Measurements from ENCODE around the gene HSPA5. TPM values are rescaled to one million over a fixed set of nuclear protein-coding genes. Genes with fewer than 3 reads are reported as not detected.
"Not testable (repeated sequence)": the region's sequence is repeated elsewhere in the genome, so short reads cannot be mapped to it uniquely, and the experiment has no call there.

Gene HSPA5
- total RNA-seq, 1 donor from 2014 or later: 299 TPM

- Mint-ChIP-seq H3K27me3 (no peaks in the 10 kb centered on the region), H3K27ac (no peak overlapping the region), H3K4me1 (ENCODE audit: unreplicated experiment) (peaks cover 15% of the 10 kb centered on the region), H3K4me3 (no peak overlapping the region), H3K9me3 (no peaks in the 10 kb centered on the region), H3K36me3 (peaks cover 16% of the 10 kb centered on the region)
- no peak for DNase-seq (ENCODE audit: extremely low spot score, unreplicated experiment)
- TF ChIP-seq CTCF (conservative IDR thresholded peaks at IDR 0.05): no peak
Observed at GRCh38 chr9:125202846-125203618, 38.1 kb downstream of the HSPA5 start.

- Mint-ChIP-seq H3K27me3 (peaks cover 6% of the 10 kb centered on the region), H3K4me1 (ENCODE audit: unreplicated experiment) (peaks cover 15% of the 10 kb centered on the region), H3K27ac (peak within 1 kb of the TSS; percentile 98), H3K36me3 (peaks cover 12% of the 10 kb centered on the region), H3K9me3 (no peaks in the 10 kb centered on the region), H3K4me3 (peak within 1 kb of the TSS; percentile 95)
- no peak for TF ChIP-seq CTCF (conservative IDR thresholded peaks at IDR 0.05)
- DNase-seq (ENCODE audit: extremely low spot score, unreplicated experiment): peak; percentile 92
Observed at GRCh38 chr9:125200216-125201047, 40.7 kb downstream of the HSPA5 start, which contains the start of gene RABEPK. Gene RABEPK (plus strand): TSS chr9:125200542. CDS start chr9:125203014, 2,472 bp downstream.

GRCh38 chr9:125195591-125195990 lies 45.6 kb downstream of the HSPA5 start:
- not testable (repeated sequence) for H3K4me3 Mint-ChIP-seq; H3K27ac Mint-ChIP-seq; H3K36me3 Mint-ChIP-seq; H3K9me3 Mint-ChIP-seq; H3K27me3 Mint-ChIP-seq; DNase-seq (ENCODE audit: extremely low spot score, unreplicated experiment); H3K4me1 Mint-ChIP-seq (ENCODE audit: unreplicated experiment)

- H3K27me3 Mint-ChIP-seq; DNase-seq (ENCODE audit: extremely low spot score, unreplicated experiment); H3K36me3 Mint-ChIP-seq; H3K4me1 Mint-ChIP-seq (ENCODE audit: unreplicated experiment); H3K9me3 Mint-ChIP-seq; H3K27ac Mint-ChIP-seq; H3K4me3 Mint-ChIP-seq: not testable (repeated sequence)
Observed at GRCh38 chr9:125194466-125194865, 46.7 kb downstream of the HSPA5 start.

GRCh38 chr9:125190361-125190801 lies 50.8 kb downstream of the HSPA5 start:
- Mint-ChIP-seq H3K27ac (peak overlapping the region; percentile 93), H3K4me3 (peak overlapping the region; percentile 95), H3K27me3 (no peaks in the 10 kb centered on the region), H3K9me3 (no peaks in the 10 kb centered on the region), H3K36me3 (peaks cover 4% of the 10 kb centered on the region), H3K4me1 (ENCODE audit: unreplicated experiment) (peaks cover 11% of the 10 kb centered on the region)
- TF ChIP-seq CTCF (conservative IDR thresholded peaks at IDR 0.05): no peak
- no peak for DNase-seq (ENCODE audit: extremely low spot score, unreplicated experiment)

- peak within 1 kb of the TSS; percentile 93 for H3K27ac Mint-ChIP-seq
Observed at GRCh38 chr9:125189361-125190289, 51.5 kb downstream of the HSPA5 start, which contains the start of gene PPP6C. Gene PPP6C (minus strand): TSS chr9:125189803. CDS start chr9:125189718, 85 bp downstream.

More at GRCh38 chr9:125189361-125190289, 51.5 kb downstream of the HSPA5 start, which contains the start of gene PPP6C:
- peaks cover 11% of the 10 kb centered on the region for H3K4me1 Mint-ChIP-seq (ENCODE audit: unreplicated experiment)
- H3K4me3 Mint-ChIP-seq: peak within 1 kb of the TSS; percentile 95
- DNase-seq (ENCODE audit: extremely low spot score, unreplicated experiment): peak; percentile 98
- H3K9me3 Mint-ChIP-seq: no peaks in the 10 kb centered on the region
- peak; percentile 64 for TF ChIP-seq CTCF (conservative IDR thresholded peaks at IDR 0.05)
- H3K27me3 Mint-ChIP-seq: no peaks in the 10 kb centered on the region
- peaks cover 4% of the 10 kb centered on the region for H3K36me3 Mint-ChIP-seq

Measured in type B pancreatic cell (in vitro differentiated cells).